SK-N-SH treated with all-trans-retinoic acid at 6 μM for 48 hours (cell line): ENCODE data around the gene IGF1R.

Source experiments
- ARNTL ChIP-seq: fragments of 450-650 bp; formaldehyde crosslinking; IDR thresholded peaks from 2 replicates; pipeline ENCODE4 v1.5.0; 2020; ENCODE audit warnings: low read depth, mild to moderate bottlenecking, moderate library complexity, borderline replicate concordance
- RARB ChIP-seq: fragments of 250-450 bp; sonication (Bioruptor Pico); IDR thresholded peaks from 2 replicates; pipeline ENCODE4 v1.8.0; 2021; ENCODE audit warnings: mild to moderate bottlenecking, moderate library complexity
- ZFP30 ChIP-seq: fragments of 450-650 bp; formaldehyde crosslinking; IDR thresholded peaks from 2 replicates; pipeline ENCODE4 v1.5.0; 2022; ENCODE audit warnings: mild to moderate bottlenecking, moderate library complexity
- TF ChIP-seq, protein P1 (sequence below): fragments of 250-450 bp; sonication (Bioruptor Pico); IDR thresholded peaks from 2 replicates; pipeline ENCODE4 v1.8.0; 2020; ENCODE audit warnings: mild to moderate bottlenecking, moderate library complexity, borderline replicate concordance

- TF ChIP-seq, protein P1, sequence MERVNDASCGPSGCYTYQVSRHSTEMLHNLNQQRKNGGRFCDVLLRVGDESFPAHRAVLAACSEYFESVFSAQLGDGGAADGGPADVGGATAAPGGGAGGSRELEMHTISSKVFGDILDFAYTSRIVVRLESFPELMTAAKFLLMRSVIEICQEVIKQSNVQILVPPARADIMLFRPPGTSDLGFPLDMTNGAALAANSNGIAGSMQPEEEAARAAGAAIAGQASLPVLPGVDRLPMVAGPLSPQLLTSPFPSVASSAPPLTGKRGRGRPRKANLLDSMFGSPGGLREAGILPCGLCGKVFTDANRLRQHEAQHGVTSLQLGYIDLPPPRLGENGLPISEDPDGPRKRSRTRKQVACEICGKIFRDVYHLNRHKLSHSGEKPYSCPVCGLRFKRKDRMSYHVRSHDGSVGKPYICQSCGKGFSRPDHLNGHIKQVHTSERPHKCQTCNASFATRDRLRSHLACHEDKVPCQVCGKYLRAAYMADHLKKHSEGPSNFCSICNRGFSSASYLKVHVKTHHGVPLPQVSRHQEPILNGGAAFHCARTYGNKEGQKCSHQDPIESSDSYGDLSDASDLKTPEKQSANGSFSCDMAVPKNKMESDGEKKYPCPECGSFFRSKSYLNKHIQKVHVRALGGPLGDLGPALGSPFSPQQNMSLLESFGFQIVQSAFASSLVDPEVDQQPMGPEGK (CRISPR knock-in tag): no peak
- no peak for TF ChIP-seq RARB
- no peak for TF ChIP-seq ZFP30 (CRISPR knock-in tag)
- no peak for TF ChIP-seq ARNTL (CRISPR knock-in tag)
Measured at GRCh38 chr15:98855815-98856531, 207.6 kb downstream of the IGF1R start.
